ENCODE results near the gene PICK1. TPM values are rescaled to one million over a fixed set of nuclear protein-coding genes. Genes with fewer than 3 reads are reported as not detected.

PICK1 gene
- total RNA-seq, 1 donor: 6.5 TPM

DNA sequence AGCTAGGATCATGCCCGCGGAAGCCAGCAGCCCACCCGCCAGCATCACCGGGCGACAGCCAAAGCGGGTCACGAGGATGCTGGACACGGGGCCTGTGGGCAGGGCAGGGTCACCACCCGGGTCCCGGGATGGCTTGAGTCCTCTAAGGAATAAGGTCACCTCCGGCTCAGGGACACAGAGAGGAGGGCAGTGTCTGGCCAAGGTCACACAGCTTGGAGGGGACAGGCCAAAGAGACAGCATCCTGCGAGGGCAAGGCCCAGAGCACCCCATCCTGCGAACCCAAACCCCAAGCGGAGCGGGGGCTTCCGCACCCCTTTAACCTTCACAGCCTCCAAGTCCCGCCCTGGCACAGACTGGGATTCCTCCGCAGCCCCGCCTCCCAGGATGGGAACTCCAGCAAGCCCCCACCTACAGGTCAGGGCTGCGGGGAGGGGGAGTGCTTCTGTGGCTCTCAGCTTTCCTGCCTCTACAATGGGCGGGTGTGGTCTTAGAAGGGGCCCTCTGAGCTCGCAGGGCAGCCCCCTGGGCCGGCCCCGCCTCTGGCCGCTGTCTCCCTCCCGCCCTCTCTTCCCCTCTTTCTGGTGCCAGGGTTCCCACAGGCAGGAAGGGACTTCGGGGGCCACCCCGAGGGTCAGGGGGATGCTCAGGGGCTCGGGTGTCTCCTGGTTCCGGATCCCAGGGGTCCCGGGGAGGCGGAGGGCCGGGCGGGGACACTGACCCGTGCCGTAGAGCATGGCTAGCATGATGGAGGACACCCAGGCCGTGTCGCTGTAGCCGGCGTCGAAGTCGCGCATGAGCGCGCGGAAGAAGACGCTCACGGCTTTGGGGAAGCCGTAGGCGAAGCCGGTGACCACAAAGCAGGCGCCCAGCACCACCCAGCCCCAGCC lies 25.0 kb downstream of the PICK1 start:
- TF ChIP-seq, protein P1, sequence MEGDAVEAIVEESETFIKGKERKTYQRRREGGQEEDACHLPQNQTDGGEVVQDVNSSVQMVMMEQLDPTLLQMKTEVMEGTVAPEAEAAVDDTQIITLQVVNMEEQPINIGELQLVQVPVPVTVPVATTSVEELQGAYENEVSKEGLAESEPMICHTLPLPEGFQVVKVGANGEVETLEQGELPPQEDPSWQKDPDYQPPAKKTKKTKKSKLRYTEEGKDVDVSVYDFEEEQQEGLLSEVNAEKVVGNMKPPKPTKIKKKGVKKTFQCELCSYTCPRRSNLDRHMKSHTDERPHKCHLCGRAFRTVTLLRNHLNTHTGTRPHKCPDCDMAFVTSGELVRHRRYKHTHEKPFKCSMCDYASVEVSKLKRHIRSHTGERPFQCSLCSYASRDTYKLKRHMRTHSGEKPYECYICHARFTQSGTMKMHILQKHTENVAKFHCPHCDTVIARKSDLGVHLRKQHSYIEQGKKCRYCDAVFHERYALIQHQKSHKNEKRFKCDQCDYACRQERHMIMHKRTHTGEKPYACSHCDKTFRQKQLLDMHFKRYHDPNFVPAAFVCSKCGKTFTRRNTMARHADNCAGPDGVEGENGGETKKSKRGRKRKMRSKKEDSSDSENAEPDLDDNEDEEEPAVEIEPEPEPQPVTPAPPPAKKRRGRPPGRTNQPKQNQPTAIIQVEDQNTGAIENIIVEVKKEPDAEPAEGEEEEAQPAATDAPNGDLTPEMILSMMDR (IDR thresholded peaks at IDR 0.05; ENCODE audit: insufficient read depth, low read length): no peak
- H3K4me3 ChIP-seq (ENCODE audit: low read depth, low read length): no peak overlapping the region
- no peak for DNase-seq (ENCODE audit: low read depth)

DNA sequence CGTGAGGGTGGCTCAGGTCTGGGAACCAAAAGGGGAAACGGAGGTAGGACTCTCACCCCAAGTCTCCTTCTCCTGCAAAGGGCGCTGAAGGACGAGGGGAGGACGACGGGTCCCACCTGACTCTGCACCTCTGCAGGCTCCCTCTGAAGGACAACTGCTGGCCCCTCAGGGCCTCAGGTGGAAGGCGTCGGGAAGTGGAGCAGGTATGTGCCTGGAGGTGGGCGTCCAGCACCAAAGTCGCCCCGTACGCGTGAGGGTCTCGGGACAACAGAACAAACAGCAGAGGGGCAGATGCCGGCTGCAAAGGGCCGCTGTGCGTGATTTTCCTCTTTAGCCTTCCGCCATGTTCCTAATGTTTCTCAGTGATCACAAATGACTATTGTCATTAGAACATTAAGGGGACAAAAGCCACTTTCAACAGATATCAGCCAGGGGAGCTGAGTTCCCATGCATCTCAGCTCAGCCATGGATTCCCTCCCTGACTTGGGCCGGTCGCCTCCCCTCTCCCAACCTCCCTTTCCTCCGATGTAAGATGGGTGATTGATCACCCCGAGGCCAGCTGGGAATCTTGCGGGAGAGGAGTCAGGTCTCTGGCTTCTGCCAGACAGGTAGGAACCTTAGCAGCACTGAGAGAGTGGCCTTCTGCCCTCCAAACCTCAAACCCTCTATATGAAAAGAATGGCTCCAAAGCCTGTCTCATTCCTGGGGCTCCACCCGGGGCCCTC lies 25.9 kb downstream of the PICK1 start:
- no peak for DNase-seq (ENCODE audit: low read depth)
- TF ChIP-seq, protein P1 (IDR thresholded peaks at IDR 0.05; ENCODE audit: insufficient read depth, low read length): no peak

DNA sequence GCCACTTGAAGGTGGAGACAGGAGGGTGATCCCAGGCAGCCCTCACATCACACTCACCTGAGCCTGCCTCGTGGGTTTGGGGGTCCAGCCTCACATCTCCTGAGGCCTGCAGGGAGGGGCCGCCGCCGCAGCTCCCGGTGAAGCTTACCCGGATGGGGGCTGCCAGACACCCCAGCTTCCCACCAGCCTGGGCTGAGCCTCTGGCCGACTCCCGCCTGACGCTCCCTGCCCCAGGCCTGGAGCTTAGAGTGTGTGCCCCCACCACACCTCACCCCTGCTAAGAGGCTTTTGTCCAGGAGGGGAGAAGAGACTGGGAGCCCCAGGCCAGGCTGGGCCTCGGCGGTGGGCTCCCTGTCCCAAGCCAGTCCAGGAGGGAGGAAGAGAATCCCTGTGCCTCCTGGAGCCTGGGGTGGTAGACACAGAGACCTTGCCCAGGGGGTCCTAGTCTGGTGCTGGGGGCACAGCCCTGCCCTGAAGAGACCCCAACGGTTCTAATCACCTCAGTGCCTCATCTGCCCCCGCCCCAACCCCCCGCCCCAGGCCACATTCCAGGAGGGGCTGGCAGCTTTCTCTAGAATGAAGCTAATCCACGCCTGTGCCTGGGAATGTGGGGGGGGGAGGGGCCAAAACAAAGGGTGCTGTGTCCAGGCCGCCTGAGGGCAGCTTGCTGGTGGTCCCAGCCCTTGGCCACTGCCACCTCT lies 26.9 kb downstream of the PICK1 start, which contains the start of gene SLC16A8:
Gene SLC16A8, minus strand, starts transcription at position 254 of the 701 bp plus-strand sequence. CDS start 1,311 bp downstream, outside the sequence.
- no peak for DNase-seq (ENCODE audit: low read depth)
- no peak within 1 kb of the TSS for H3K4me3 ChIP-seq (ENCODE audit: low read depth, low read length)

More for the DNA sequence above, 25.9 kb downstream of the PICK1 start:
- no peak overlapping the region for H3K4me3 ChIP-seq (ENCODE audit: low read depth, low read length)

DNA sequence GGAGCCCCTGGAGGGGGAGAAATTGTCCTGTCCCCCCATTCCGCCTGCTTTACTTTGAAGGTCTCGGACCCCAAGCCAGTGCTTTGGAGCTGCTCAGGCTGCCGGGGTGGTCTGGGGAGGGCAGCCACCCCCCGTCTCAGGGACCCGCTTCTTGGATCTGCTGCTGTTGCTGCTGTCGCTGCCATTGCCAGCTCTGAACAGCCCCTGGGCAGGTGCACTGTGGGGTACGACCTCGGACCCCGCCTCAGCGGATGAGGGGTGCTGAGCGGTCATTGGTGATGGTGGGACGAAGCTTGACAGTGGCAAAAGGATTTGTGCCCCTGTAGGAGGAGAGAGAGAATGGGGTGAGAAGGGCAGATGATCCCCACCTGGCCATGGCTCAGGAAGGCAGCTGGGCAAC lies 27.9 kb downstream of the PICK1 start:
- TF ChIP-seq, protein P1 (IDR thresholded peaks at IDR 0.05; ENCODE audit: insufficient read depth, low read length): no peak
- H3K4me3 ChIP-seq (ENCODE audit: low read depth, low read length): no peak overlapping the region
- no peak for DNase-seq (ENCODE audit: low read depth)

More for the DNA sequence above, 26.9 kb downstream of the PICK1 start, which contains the start of gene SLC16A8:
- TF ChIP-seq, protein P1 (IDR thresholded peaks at IDR 0.05; ENCODE audit: insufficient read depth, low read length): no peak

DNA sequence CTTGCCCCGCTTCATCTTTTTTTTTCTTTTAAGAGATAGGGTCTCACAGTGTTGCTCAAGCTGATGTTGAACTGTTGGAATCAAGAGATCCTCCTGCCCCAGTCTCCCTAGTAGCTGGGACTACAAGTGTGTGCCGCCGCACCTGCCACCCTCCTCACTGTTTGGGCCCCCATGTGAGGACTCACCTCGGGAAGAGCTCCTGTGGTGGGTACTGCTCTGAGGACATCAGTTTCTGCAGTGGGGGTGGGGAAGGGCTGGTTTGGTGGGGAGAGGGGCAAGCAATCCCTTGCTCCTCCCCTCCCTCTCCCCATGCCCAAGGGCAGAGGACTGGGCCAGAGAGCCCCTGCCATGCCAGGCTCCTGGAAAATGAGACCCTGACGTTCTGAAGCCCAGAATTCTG lies 28.3 kb downstream of the PICK1 start:
- TF ChIP-seq, protein P1 (IDR thresholded peaks at IDR 0.05; ENCODE audit: insufficient read depth, low read length): no peak
- DNase-seq (ENCODE audit: low read depth): no peak
- H3K4me3 ChIP-seq (ENCODE audit: low read depth, low read length): no peak overlapping the region

Data from fibroblast of the aortic adventitia (primary cell).